NCI-H187 (cell line): Measurements from ENCODE around the gene PCDH17.

Source experiments
- DNase-seq, 2 experiments: peaks; one replicate each; lab custom pipeline; 2025; lab: John Stamatoyannopoulos, UW

Gene PCDH17

GRCh38 chr13:57636816-57637215 is 5.3 kb downstream of the PCDH17 start:
- no peak for DNase-seq

GRCh38 chr13:57637515-57637914 is 6.0 kb downstream of the PCDH17 start:
- no peak for DNase-seq

GRCh38 chr13:57638186-57638890 is 6.8 kb downstream of the PCDH17 start:
- DNase-seq = no peak

GRCh38 chr13:57640607-57641006 is 9.1 kb downstream of the PCDH17 start:
- no peak for DNase-seq

- DNase-seq = no peak
These were observed 9.5 kb downstream of the PCDH17 start for GRCh38 chr13:57641051-57641450.

GRCh38 chr13:57644106-57644505 is 12.6 kb downstream of the PCDH17 start:
- DNase-seq = no peak

- no peak for DNase-seq
These were observed 21.9 kb downstream of the PCDH17 start for GRCh38 chr13:57653229-57653989.

- DNase-seq = no peak
These were observed 33.9 kb downstream of the PCDH17 start for GRCh38 chr13:57665481-57665880.

- DNase-seq = peak; percentile 35 to 60
These were observed 34.8 kb downstream of the PCDH17 start for GRCh38 chr13:57666131-57666953.

- no peak for DNase-seq
These were observed 40.6 kb downstream of the PCDH17 start for GRCh38 chr13:57672168-57672567.

- DNase-seq = no peak
These were observed 41.7 kb downstream of the PCDH17 start for GRCh38 chr13:57673197-57673596.

- DNase-seq = no peak
These were observed 44.0 kb downstream of the PCDH17 start for GRCh38 chr13:57675526-57675925.

- DNase-seq = no peak
These were observed 49.1 kb downstream of the PCDH17 start for GRCh38 chr13:57680609-57681008.

GRCh38 chr13:57682128-57682716 is 50.7 kb downstream of the PCDH17 start:
- DNase-seq = no peak

- no peak for DNase-seq
These were observed 67.3 kb downstream of the PCDH17 start for GRCh38 chr13:57698851-57699250.

- DNase-seq = no peak
These were observed 72.5 kb downstream of the PCDH17 start for GRCh38 chr13:57704031-57704430.

- DNase-seq = no peak
These were observed 84.8 kb downstream of the PCDH17 start for GRCh38 chr13:57716295-57716694.

GRCh38 chr13:57724486-57725272 is 93.1 kb downstream of the PCDH17 start:
- DNase-seq = no peak

GRCh38 chr13:57725480-57725879 is 93.9 kb downstream of the PCDH17 start:
- DNase-seq = no peak

GRCh38 chr13:57726981-57727380 is 95.4 kb downstream of the PCDH17 start:
- DNase-seq = no peak

- no peak for DNase-seq
These were observed 102.8 kb downstream of the PCDH17 start for GRCh38 chr13:57734306-57734705.
